GM03348 (cell line): ENCODE measurements around the gene CXCR1.
A peak's percentile ranks its signal among the peaks of the same experiment; 100 is the strongest.
"Not testable (repeated sequence)": the region's sequence is repeated elsewhere in the genome, so short reads cannot be mapped to it uniquely, and the experiment has no call there.

ENCODE experiments used
- DNase-seq: peaks from one replicate; pipeline ENCODE4 v3.0.0; 2012; ENCODE audit warnings: low spot score

Gene CXCR1

GRCh38 chr2:218161644-218162043, 5.1 kb downstream of the CXCR1 start:
- no peak for DNase-seq

GRCh38 chr2:218155953-218156479, 10.7 kb downstream of the CXCR1 start:
- no peak for DNase-seq

- no peak for DNase-seq
Measured at GRCh38 chr2:218152777-218153176, 14.0 kb downstream of the CXCR1 start.

- DNase-seq = no peak
Measured at GRCh38 chr2:218152172-218152571, 14.6 kb downstream of the CXCR1 start.

- no peak for DNase-seq
Measured at GRCh38 chr2:218149848-218150440, 16.8 kb downstream of the CXCR1 start.

GRCh38 chr2:218149098-218149497, 17.7 kb downstream of the CXCR1 start:
- DNase-seq = no peak

GRCh38 chr2:218146056-218146455, 20.7 kb downstream of the CXCR1 start:
- DNase-seq = no peak

- no peak for DNase-seq
Measured at GRCh38 chr2:218145124-218145523, 21.6 kb downstream of the CXCR1 start.

- no peak for DNase-seq
Measured at GRCh38 chr2:218138047-218138446, 28.7 kb downstream of the CXCR1 start.

GRCh38 chr2:218137514-218137913, 29.2 kb downstream of the CXCR1 start:
- DNase-seq = no peak

GRCh38 chr2:218130822-218131221, 35.9 kb downstream of the CXCR1 start:
- no peak for DNase-seq

- no peak for DNase-seq
Measured at GRCh38 chr2:218130377-218130776, 36.4 kb downstream of the CXCR1 start.

GRCh38 chr2:218129458-218130135, 37.2 kb downstream of the CXCR1 start:
- peak; percentile 1 for DNase-seq

GRCh38 chr2:218128781-218129457, 37.8 kb downstream of the CXCR1 start:
- no peak for DNase-seq

GRCh38 chr2:218127929-218128455, 38.8 kb downstream of the CXCR1 start:
- peak; percentile 3 for DNase-seq

- DNase-seq = peak; percentile 1
Measured at GRCh38 chr2:218125626-218126080, 41.1 kb downstream of the CXCR1 start, which contains the start of gene CXCR2. TSS of gene CXCR2 (plus strand) at chr2:218126028. CDS start at chr2:218134802, 8,774 bp downstream.

- peak; percentile 1 for DNase-seq
Measured at GRCh38 chr2:218125095-218125494, 41.7 kb downstream of the CXCR1 start.

GRCh38 chr2:218123986-218124385, 42.8 kb downstream of the CXCR1 start:
- DNase-seq = no peak

GRCh38 chr2:218122286-218122685, 44.5 kb downstream of the CXCR1 start:
- not testable (repeated sequence) for DNase-seq

- DNase-seq = not testable (repeated sequence)
Measured at GRCh38 chr2:218121789-218122188, 45.0 kb downstream of the CXCR1 start.
